GM18508 (cell line): ENCODE data around the gene TBC1D22A.

ENCODE experiments used
- ATAC-seq: cut with Tn5 transposase; IDR thresholded peaks from one replicate; pipeline ENCODE4 v1.9.1; 2021; ENCODE audit warnings: moderate number of reproducible peaks; ENCODE audit not compliant: insufficient read depth, unreplicated experiment

The TBC1D22A gene

GRCh38 chr22:46964773-46965550 is 202.5 kb downstream of the TBC1D22A start:
- ATAC-seq: no peak

GRCh38 chr22:46965555-46966494 is 203.4 kb downstream of the TBC1D22A start:
- no peak for ATAC-seq

DNA sequence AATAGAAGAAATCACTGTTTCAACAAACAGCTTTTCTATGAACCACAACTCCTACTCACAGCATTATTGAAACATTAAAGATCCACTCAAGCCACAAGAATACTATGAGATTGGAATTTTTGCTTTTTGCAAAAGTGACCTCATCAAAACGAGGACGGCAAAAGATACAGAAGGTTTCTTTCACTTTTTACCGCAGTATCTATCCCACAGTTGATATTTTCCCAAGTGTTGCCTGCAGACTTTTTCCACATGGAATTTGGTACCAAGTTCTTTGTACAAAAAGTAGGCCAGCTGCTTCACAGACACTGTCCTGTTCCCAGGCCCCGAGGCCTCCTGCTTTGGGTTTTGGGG is 204.0 kb downstream of the TBC1D22A start:
- no peak for ATAC-seq

- no peak for ATAC-seq
These were observed 204.4 kb downstream of the TBC1D22A start for GRCh38 chr22:46966846-46967245.

- no peak for ATAC-seq
These were observed 205.3 kb downstream of the TBC1D22A start for GRCh38 chr22:46967445-46968358.

- ATAC-seq: no peak
These were observed 205.9 kb downstream of the TBC1D22A start for GRCh38 chr22:46968359-46968740.

GRCh38 chr22:46968848-46969247 is 206.4 kb downstream of the TBC1D22A start:
- no peak for ATAC-seq

- ATAC-seq: no peak
These were observed 207.0 kb downstream of the TBC1D22A start for GRCh38 chr22:46969491-46969890.

- no peak for ATAC-seq
These were observed 207.5 kb downstream of the TBC1D22A start for GRCh38 chr22:46969961-46970360.

DNA sequence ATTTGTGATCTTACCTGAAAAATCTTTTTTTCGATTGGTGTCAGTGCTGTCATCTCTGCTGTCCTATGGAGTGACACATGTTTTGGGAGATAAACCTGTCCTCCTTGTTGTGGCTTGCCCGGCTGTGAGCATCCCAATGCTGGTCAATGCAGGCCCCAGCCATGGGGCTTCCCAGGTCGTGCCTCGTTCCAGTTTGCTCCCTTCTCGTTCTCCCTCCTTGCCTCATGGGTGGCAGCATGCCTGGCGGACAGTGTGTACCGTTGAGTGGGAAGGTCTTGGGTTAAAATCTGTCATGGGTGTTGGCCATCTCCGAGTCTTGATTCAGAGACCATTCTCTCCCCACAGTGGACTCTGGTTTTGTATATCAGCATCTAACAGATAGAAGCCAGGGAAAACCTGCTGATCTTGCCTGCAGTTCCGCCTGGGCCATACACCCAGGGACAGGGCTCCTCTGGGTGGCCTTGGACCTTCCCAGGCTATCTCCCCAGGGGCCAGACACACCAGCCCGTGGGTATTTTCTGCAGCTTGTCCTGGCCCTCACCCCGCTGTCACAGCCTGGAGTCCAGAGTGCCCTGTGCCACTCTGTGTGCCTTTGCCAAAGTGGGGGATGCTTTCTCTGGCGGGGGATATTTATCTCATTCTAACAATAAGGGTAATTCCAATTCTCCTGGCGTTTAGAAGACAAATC is 208.1 kb downstream of the TBC1D22A start:
- no peak for ATAC-seq

DNA sequence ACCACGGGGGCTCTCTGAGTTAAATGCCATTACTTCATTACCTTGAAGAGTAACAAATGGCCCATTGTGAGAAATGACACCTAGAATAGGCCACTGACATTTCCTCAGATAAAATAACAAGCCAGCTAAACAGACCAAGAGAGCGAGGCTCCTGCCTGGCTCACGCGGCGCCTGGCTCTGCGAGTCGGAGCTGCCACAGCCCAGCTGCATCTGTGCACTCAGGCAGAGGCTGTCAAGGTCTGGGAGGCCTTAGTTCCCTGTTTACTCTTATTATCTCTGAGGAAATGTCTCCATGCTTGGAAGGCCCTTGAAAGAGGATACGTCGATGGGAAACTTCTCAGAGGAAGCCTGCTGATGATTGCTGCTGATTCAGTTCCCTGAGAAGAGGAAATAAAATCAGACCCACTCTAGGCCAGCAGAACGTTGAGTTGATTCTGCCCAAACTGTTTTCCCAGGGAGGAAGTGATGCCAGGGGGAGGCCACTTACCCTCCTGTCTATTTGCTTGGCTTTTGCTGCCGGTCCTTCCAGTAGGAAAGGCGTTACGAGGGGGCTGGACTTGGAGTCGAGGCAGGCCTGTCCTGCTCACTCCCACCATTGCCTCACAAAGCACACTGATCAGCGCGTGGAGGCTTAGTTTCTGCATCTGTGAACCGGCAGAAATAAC is 208.8 kb downstream of the TBC1D22A start:
- no peak for ATAC-seq

DNA sequence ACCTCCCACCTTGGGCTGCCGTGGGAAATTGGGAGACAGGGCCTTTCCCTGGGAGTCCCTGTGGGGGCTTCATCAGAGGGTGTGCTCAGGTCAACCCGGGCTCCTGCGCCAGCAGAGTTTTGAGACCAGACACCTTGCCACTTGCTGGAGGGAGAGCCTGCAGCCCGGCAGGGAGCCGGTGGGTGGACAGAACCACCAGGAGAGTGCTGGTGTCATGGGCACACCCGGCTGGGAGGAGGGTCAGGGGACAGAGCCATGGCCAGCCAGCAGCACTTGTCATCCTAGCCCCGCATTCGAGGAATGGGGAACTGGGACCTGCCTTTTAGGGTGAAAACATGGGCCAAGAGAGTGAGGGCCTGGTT is 209.3 kb downstream of the TBC1D22A start:
- no peak for ATAC-seq

DNA sequence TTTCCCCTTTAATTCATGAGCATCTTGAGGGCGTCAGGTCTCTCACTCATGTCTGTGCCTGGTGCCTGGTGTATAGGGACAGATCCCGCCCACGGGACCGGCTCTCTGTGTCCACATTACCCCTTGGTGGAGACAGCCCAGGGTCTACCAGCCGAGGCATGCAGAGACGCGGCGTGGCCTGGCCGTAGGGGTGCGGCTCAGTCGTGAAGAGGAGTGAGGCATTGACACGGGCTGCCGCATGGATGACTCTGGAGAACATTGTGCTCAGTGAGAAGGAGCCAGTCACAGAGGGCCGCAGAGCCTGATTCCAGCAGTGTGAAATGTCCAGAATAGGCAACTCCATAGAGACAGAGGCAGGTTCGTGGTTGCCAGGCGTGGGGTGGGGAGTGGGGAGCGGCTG is 209.8 kb downstream of the TBC1D22A start:
- ATAC-seq: no peak

- ATAC-seq: no peak
These were observed 210.7 kb downstream of the TBC1D22A start for GRCh38 chr22:46972901-46973831.

DNA sequence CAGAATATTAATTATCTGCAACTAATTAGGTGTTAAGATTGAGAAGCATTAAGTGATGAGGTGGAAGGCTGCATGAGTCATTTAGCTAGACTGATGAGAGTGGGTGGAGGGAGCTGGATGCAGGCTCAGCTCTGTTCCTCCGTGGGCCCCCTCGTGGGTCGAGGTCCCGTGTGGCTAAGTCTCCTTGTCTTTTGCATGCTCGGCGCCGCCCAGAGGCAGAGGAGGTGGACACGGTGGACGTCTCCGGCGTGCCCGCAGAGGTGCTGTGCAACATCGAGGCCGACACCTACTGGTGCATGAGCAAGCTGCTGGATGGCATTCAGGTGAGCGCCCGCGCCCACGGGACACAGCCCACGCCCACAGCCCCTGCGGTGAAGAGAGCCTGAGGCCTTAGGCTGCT is 211.6 kb downstream of the TBC1D22A start:
- no peak for ATAC-seq

DNA sequence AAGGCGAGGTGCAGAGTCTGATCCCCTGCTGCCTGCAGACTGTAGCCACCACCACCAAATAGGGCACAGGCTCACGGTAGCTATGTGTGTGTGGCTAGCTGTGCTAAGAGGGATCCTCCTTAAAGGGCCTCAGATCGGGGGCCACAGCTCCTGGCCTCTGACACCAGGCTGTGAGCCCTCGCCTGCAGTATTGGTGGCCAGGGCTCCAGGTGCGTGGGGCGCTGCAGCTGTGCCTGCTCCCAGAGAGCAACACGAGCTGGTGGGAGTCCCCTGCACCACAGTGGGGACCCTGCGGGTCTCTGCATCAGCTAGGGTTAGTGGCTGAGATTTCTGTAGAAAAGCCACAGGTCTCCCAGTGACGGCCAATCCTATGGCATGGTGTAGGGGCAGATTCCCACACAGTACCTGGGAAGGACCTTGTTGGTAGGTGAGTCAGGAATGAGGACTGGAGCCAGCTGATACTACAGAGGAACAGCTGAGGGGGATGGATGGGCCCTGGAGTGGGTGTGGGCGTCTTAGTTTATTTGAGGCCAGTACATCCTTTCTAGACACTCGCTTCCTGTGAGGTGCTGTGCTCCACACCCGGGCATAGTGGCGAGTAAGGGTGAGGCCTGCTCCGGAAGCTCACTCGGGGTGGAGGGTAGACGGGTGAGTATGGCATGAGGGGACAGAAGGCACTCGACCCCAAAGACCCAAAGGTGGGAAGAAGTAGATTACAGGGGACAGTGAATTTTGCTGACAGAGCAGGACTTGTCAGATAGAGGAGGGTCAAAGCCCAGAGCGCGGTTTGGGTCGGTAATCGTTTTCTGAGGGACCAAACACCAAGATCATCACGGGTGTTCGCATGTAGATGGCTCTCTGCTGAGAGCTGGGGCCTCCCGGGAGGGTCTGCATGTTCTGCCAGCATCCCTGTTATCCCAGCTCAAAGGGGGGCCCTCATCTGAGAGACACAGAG is 212.5 kb downstream of the TBC1D22A start:
- ATAC-seq: no peak

DNA sequence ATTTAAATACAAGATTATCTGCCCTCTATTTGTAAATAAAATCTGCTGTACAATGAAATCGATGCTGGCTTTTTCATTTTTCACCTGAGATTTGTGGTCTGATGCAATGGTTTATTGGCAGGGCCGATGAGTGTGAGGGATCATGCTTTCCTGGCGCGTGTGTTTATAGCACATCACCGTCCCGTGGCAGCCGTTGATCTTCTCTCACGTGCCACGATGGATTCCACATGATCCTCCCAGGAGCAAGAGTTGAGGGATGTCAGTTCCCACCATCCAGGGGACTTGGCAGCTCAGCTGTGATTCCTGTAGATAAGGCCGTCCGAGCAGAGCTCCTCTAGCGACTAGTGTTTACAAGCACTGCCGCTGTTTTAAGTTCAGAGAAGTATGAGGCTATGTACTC is 213.7 kb downstream of the TBC1D22A start:
- ATAC-seq: no peak
